ENCODE measurements around the gene ACTL7A. TPM values are rescaled to one million over a fixed set of nuclear protein-coding genes. Genes with fewer than 3 reads are reported as not detected.

The ACTL7A gene
- total and polyA plus RNA-seq, 9 of the 15 experiments (the other 6 are each of a cell fraction or from before 2014, with no cell fraction given): not detected

DNA sequence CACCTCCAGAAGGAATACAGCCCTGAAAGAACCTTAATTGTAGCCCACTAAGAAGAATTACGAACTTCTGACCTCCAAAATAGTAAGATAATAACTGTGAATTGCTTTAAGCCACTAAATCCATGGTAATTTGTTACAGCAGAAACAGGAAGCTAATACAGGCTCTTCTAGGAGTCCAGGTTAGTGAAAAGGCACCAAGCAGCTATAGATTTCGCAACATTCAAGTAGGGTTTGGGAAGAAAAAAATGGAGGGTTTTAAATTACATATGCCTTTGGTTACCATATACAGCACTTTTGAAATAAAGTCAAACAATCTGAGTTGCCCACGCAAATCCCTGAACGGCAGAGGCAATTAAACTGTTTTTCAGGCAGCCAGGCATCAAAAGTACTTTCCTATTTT lies 1.7 kb upstream of the ACTL7A start (continued):
- no peak for TF ChIP-seq CHD7 (IDR thresholded peaks at IDR 0.05; ENCODE audit: low read depth, low read length)

Measured in K562 (cell line).